ENCODE results near the gene PLA2G4A. TPM values are rescaled to one million over a fixed set of nuclear protein-coding genes. Genes with fewer than 3 reads are reported as not detected.

Gene PLA2G4A
- total and polyA plus RNA-seq, 9 donors = 1.7 to 19.0 (median 9.0) TPM

- intact Hi-C loops (cut with DNase I) = no loop called here
- no peaks in the 10 kb centered on the region for H3K4me1 ChIP-seq (ENCODE audit: insufficient read depth)
Observed at GRCh38 chr1:186843226-186843625, 14.5 kb downstream of the PLA2G4A start.

GRCh38 chr1:186843931-186844330, 15.2 kb downstream of the PLA2G4A start:
- intact Hi-C loops (cut with DNase I) = no loop called here
- no peak for TF ChIP-seq POLR2A (IDR thresholded peaks at IDR 0.05)
- no peak for TF ChIP-seq EP300 (IDR thresholded peaks at IDR 0.05)
- TF ChIP-seq CTCF (IDR thresholded peaks at IDR 0.05) = no peak

More at GRCh38 chr1:186843226-186843625, 14.5 kb downstream of the PLA2G4A start:
- H3K27ac ChIP-seq = no peak overlapping the region
- H3K36me3 ChIP-seq = no peaks in the 10 kb centered on the region
- TF ChIP-seq CTCF (IDR thresholded peaks at IDR 0.05) (no peak), EP300 (IDR thresholded peaks at IDR 0.05) (no peak), POLR2A (IDR thresholded peaks at IDR 0.05) (no peak)
- DNase-seq = no peak
- no peaks in the 10 kb centered on the region for H3K9me3 ChIP-seq
- no peaks in the 10 kb centered on the region for H3K27me3 ChIP-seq
- no peak overlapping the region for H3K4me3 ChIP-seq
- WGBS, 3 donors = 88 to 92% (median 92%) methylated on average over 2 of the region's 2 CpGs

GRCh38 chr1:186845576-186846210, 16.9 kb downstream of the PLA2G4A start:
- no peak for DNase-seq
- Histone ChIP-seq H3K4me3 (no peak overlapping the region), H3K9me3 (no peaks in the 10 kb centered on the region), H3K36me3 (no peaks in the 10 kb centered on the region), H3K4me1 (ENCODE audit: insufficient read depth) (no peaks in the 10 kb centered on the region), H3K27ac (no peak overlapping the region), H3K27me3 (no peaks in the 10 kb centered on the region)
- 36 to 44% (median 38%) methylated on average over 3 of the region's 3 CpGs for WGBS, 3 donors
- no peak for TF ChIP-seq EP300 (IDR thresholded peaks at IDR 0.05)
- TF ChIP-seq CTCF (IDR thresholded peaks at IDR 0.05) = no peak
- no peak for TF ChIP-seq POLR2A (IDR thresholded peaks at IDR 0.05)
- intact Hi-C loops (cut with DNase I) = no loop called here

More at GRCh38 chr1:186843931-186844330, 15.2 kb downstream of the PLA2G4A start:
- Histone ChIP-seq H3K4me1 (ENCODE audit: insufficient read depth) (no peaks in the 10 kb centered on the region), H3K9me3 (no peaks in the 10 kb centered on the region), H3K4me3 (no peak overlapping the region), H3K27ac (no peak overlapping the region), H3K36me3 (no peaks in the 10 kb centered on the region), H3K27me3 (no peaks in the 10 kb centered on the region)
- no peak for DNase-seq
- WGBS, 3 donors = 90 to 97% (median 94%) methylated on average over 2 of the region's 2 CpGs

- intact Hi-C loops (cut with DNase I) = no loop called here
Observed at GRCh38 chr1:186848509-186849130, 19.9 kb downstream of the PLA2G4A start.

More at GRCh38 chr1:186848509-186849130, 19.9 kb downstream of the PLA2G4A start:
- no peak overlapping the region for H3K4me3 ChIP-seq
- H3K4me1 ChIP-seq (ENCODE audit: insufficient read depth) = no peaks in the 10 kb centered on the region
- H3K36me3 ChIP-seq = no peaks in the 10 kb centered on the region
- DNase-seq = no peak
- no peaks in the 10 kb centered on the region for H3K9me3 ChIP-seq
- H3K27me3 ChIP-seq = no peaks in the 10 kb centered on the region
- TF ChIP-seq CTCF (IDR thresholded peaks at IDR 0.05) (no peak), POLR2A (IDR thresholded peaks at IDR 0.05) (no peak), EP300 (IDR thresholded peaks at IDR 0.05) (no peak)
- H3K27ac ChIP-seq = no peak overlapping the region
